GM21619 (cell line): Measurements from ENCODE around the gene ANKRD11.
"Not testable (repeated sequence)": the region's sequence is repeated elsewhere in the genome, so short reads cannot be mapped to it uniquely, and the experiment has no call there.

Experiments used
- ATAC-seq: cut with Tn5 transposase; IDR thresholded peaks from one replicate; pipeline ENCODE4 v1.9.1; 2021; ENCODE audit not compliant: unreplicated experiment

ANKRD11 gene

GRCh38 chr16:89318871-89319630 lies 171.3 kb downstream of the ANKRD11 start:
- no peak for ATAC-seq

- ATAC-seq = no peak
Observed at GRCh38 chr16:89318430-89318758, 172.0 kb downstream of the ANKRD11 start.

GRCh38 chr16:89317729-89318429 lies 172.5 kb downstream of the ANKRD11 start:
- ATAC-seq = no peak

GRCh38 chr16:89317101-89317671 lies 173.2 kb downstream of the ANKRD11 start:
- ATAC-seq = no peak

- no peak for ATAC-seq
Observed at GRCh38 chr16:89316701-89317100, 173.7 kb downstream of the ANKRD11 start.

GRCh38 chr16:89315791-89316581 lies 174.4 kb downstream of the ANKRD11 start:
- ATAC-seq = no peak

GRCh38 chr16:89315271-89315670 lies 175.1 kb downstream of the ANKRD11 start:
- ATAC-seq = no peak

GRCh38 chr16:89314854-89315253 lies 175.5 kb downstream of the ANKRD11 start:
- ATAC-seq = no peak

- ATAC-seq = no peak
Observed at GRCh38 chr16:89314357-89314756, 176.0 kb downstream of the ANKRD11 start.

GRCh38 chr16:89313583-89313982 lies 176.8 kb downstream of the ANKRD11 start:
- ATAC-seq = no peak

GRCh38 chr16:89312598-89313299 lies 177.6 kb downstream of the ANKRD11 start:
- no peak for ATAC-seq

GRCh38 chr16:89312194-89312593 lies 178.2 kb downstream of the ANKRD11 start:
- ATAC-seq = no peak

GRCh38 chr16:89311636-89312035 lies 178.7 kb downstream of the ANKRD11 start:
- no peak for ATAC-seq

GRCh38 chr16:89309438-89310122 lies 180.8 kb downstream of the ANKRD11 start:
- ATAC-seq = no peak

GRCh38 chr16:89308391-89309333 lies 181.7 kb downstream of the ANKRD11 start:
- no peak for ATAC-seq

- no peak for ATAC-seq
Observed at GRCh38 chr16:89307421-89307805, 182.9 kb downstream of the ANKRD11 start.

GRCh38 chr16:89306457-89307420 lies 183.6 kb downstream of the ANKRD11 start:
- ATAC-seq = not testable (repeated sequence)
